ENCODE results near the gene C3orf49. TPM values are rescaled to one million over a fixed set of nuclear protein-coding genes. Genes with fewer than 3 reads are reported as not detected.

Gene C3orf49
- total RNA-seq, 1 experiment from 2014 or later: not detected

DNA sequence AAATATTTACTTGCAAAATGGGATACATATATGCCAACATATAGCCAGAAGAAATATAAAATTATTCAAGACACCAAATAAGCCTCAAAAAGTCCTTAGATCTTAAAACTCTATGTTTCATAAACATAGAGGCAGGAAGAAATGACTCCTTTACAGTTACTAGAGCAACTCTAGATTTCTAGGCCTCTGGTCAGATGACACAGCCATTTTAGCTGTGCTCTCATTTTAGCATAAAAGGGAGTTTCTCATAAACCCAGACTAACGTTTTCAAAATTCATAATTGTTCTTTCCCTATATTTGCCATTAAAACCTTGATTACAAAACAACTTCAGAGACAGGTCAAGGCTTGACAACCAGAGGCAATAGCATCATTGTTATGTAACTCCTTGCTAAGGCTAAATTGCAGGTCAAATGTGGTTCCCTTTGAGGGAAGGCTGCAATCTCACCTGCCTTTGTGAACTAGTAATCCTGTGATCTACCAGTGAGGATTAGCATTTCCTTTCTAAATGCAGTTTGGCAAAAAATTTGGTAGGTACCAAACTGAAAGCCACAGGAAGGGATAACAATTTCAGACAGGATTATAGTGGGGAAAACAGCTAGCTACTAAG is 36.3 kb downstream of the C3orf49 start:
- ChIA-PET CTCF (no interaction called here), RAD21 (ENCODE audit: low non-redundant PET in 1 of 2, low total read pairs in 2 of 2, uncharacterized antibody in 2 of 2, unreplicated experiment in 2 of 2) (no interaction called here), POLR2A (no interaction called here)
- Histone ChIP-seq H3K9me3 (ENCODE audit: control insufficient read depth in 1 of 2, insufficient read depth in 1 of 2, low read depth in 1 of 2, low read length in 2 of 2) (no peaks in the 10 kb centered on the region), H3K36me3 (ENCODE audit: control insufficient read depth in 1 of 2, insufficient read depth in 2 of 2, low read length in 2 of 2) (no peaks in the 10 kb centered on the region), H3K4me1 (ENCODE audit: control insufficient read depth in 1 of 2, insufficient read depth in 2 of 2, low read length in 2 of 2) (peaks cover 3 to 6% of the 10 kb centered on the region in 2 experiments; a peak in 3 of 4 replicates), H3K9me2 (ENCODE audit: insufficient read depth) (no peaks in the 10 kb centered on the region), H2AFZ (ENCODE audit: low read depth, low read length, poor library complexity, severe bottlenecking) (no peak overlapping the region), H3K27me3 (ENCODE audit: insufficient read depth, low read length) (no peaks in the 10 kb centered on the region), H3K9ac (ENCODE audit: low read length) (no peak overlapping the region), H3K4me3 (replicated peaks in 1 of 2; ENCODE audit: low read depth in 1 of 2, low read length in 2 of 2) (no peak overlapping the region), H3K27ac (ENCODE audit: low read depth, low read length) (no peak overlapping the region), H3K79me2 (ENCODE audit: insufficient read depth, low read length) (peaks cover 80% of the 10 kb centered on the region), H4K20me1 (ENCODE audit: insufficient read depth) (peaks cover 4% of the 10 kb centered on the region; the same call in 1 of the 2 replicates), H3K4me2 (ENCODE audit: low read length) (no peak overlapping the region)
- DNase-seq (ENCODE audit: low read depth, low spot score): no peak
- no peak for ATAC-seq
- TF ChIP-seq ELF1 (IDR thresholded peaks at IDR 0.05; ENCODE audit: borderline replicate concordance, low read depth) (no peak), POLR2A (IDR thresholded peaks at IDR 0.05; ENCODE audit: borderline replicate concordance, extremely low read depth, insufficient read depth, insufficient read length) (no peak), POLR2AphosphoS5 (IDR thresholded peaks at IDR 0.05; ENCODE audit: low read depth, low read length) (no peak), SP1 (IDR thresholded peaks at IDR 0.05; ENCODE audit: low read depth) (no peak), SRF (IDR thresholded peaks at IDR 0.05; ENCODE audit: low read depth) (no peak), YY1 (IDR thresholded peaks at IDR 0.05; ENCODE audit: extremely low read depth, insufficient replicate concordance, low read depth, low read length) (no peak), CTCF (IDR thresholded peaks at IDR 0.05 in 2 of 3, conservative IDR thresholded peaks at IDR 0.05 in 1 of 3; ENCODE audit: borderline replicate concordance in 1 of 3, insufficient read depth in 1 of 3, low read depth in 2 of 3, low read length in 2 of 3) (no peak), TCF7L2 (IDR thresholded peaks at IDR 0.05; ENCODE audit: borderline replicate concordance, extremely low read depth, insufficient read depth, insufficient read length) (no peak), FOSL1 (IDR thresholded peaks at IDR 0.05; ENCODE audit: low read depth) (no peak), EZH2 (IDR thresholded peaks at IDR 0.05) (no peak), EGR1 (IDR thresholded peaks at IDR 0.05; ENCODE audit: low read depth) (no peak), ZNF274 (IDR thresholded peaks at IDR 0.05; ENCODE audit: low read depth, low read length) (no peak)
- TF ChIP-seq, protein P1, sequence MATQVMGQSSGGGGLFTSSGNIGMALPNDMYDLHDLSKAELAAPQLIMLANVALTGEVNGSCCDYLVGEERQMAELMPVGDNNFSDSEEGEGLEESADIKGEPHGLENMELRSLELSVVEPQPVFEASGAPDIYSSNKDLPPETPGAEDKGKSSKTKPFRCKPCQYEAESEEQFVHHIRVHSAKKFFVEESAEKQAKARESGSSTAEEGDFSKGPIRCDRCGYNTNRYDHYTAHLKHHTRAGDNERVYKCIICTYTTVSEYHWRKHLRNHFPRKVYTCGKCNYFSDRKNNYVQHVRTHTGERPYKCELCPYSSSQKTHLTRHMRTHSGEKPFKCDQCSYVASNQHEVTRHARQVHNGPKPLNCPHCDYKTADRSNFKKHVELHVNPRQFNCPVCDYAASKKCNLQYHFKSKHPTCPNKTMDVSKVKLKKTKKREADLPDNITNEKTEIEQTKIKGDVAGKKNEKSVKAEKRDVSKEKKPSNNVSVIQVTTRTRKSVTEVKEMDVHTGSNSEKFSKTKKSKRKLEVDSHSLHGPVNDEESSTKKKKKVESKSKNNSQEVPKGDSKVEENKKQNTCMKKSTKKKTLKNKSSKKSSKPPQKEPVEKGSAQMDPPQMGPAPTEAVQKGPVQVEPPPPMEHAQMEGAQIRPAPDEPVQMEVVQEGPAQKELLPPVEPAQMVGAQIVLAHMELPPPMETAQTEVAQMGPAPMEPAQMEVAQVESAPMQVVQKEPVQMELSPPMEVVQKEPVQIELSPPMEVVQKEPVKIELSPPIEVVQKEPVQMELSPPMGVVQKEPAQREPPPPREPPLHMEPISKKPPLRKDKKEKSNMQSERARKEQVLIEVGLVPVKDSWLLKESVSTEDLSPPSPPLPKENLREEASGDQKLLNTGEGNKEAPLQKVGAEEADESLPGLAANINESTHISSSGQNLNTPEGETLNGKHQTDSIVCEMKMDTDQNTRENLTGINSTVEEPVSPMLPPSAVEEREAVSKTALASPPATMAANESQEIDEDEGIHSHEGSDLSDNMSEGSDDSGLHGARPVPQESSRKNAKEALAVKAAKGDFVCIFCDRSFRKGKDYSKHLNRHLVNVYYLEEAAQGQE (IDR thresholded peaks at IDR 0.05; ENCODE audit: low read depth): no peak
- TF ChIP-seq, protein P2, sequence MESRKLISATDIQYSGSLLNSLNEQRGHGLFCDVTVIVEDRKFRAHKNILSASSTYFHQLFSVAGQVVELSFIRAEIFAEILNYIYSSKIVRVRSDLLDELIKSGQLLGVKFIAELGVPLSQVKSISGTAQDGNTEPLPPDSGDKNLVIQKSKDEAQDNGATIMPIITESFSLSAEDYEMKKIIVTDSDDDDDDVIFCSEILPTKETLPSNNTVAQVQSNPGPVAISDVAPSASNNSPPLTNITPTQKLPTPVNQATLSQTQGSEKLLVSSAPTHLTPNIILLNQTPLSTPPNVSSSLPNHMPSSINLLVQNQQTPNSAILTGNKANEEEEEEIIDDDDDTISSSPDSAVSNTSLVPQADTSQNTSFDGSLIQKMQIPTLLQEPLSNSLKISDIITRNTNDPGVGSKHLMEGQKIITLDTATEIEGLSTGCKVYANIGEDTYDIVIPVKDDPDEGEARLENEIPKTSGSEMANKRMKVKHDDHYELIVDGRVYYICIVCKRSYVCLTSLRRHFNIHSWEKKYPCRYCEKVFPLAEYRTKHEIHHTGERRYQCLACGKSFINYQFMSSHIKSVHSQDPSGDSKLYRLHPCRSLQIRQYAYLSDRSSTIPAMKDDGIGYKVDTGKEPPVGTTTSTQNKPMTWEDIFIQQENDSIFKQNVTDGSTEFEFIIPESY (IDR thresholded peaks at IDR 0.05; ENCODE audit: extremely low read depth, insufficient replicate concordance, low read length): no peak
- TF ChIP-seq, protein P3, sequence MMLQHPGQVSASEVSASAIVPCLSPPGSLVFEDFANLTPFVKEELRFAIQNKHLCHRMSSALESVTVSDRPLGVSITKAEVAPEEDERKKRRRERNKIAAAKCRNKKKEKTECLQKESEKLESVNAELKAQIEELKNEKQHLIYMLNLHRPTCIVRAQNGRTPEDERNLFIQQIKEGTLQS (IDR thresholded peaks at IDR 0.05): no peak
- BruUV-seq (replicated peaks): no TSS peak
- intact Hi-C loops (cut with micrococcal nuclease): no loop called here
